C4-2B (cell line): ENCODE data around the gene RSRC2.
"Not testable (repeated sequence)": the region's sequence is repeated elsewhere in the genome, so short reads cannot be mapped to it uniquely, and the experiment has no call there.

ENCODE experiments used
- H3K27ac ChIP-seq: fragments of 450-650 bp; 2 replicates; pipeline ENCODE4 v1.5.1; 2017
- CTCF ChIP-seq: fragments of 450-650 bp; conservative IDR thresholded peaks from 2 replicates; pipeline ENCODE4 v1.5.1; 2017; ENCODE audit warnings: mild to moderate bottlenecking
- ZFX ChIP-seq: fragments of 450-650 bp; IDR thresholded peaks from 2 replicates; pipeline ENCODE4 v1.6.1; 2017

RSRC2 gene

GRCh38 chr12:122517877-122518276, 8.9 kb downstream of the RSRC2 start:
- TF ChIP-seq CTCF (no peak), ZFX (no peak)
- no peak overlapping the region for H3K27ac ChIP-seq

- no peak overlapping the region for H3K27ac ChIP-seq
- no peak for TF ChIP-seq CTCF
These were observed 10.0 kb downstream of the RSRC2 start for GRCh38 chr12:122516544-122517361.

- no peak overlapping the region for H3K27ac ChIP-seq
- TF ChIP-seq ZFX, result no peak
- TF ChIP-seq CTCF, result no peak
These were observed 11.5 kb downstream of the RSRC2 start for GRCh38 chr12:122515275-122515674.

GRCh38 chr12:122513660-122514059, 13.1 kb downstream of the RSRC2 start:
- H3K27ac ChIP-seq, result no peak overlapping the region
- TF ChIP-seq ZFX, result no peak
- no peak for TF ChIP-seq CTCF

- H3K27ac ChIP-seq, result not testable (repeated sequence)
These were observed 13.7 kb downstream of the RSRC2 start for GRCh38 chr12:122513028-122513427.

- TF ChIP-seq CTCF, result no peak
- TF ChIP-seq ZFX, result no peak
These were observed 18.6 kb downstream of the RSRC2 start for GRCh38 chr12:122508163-122508562.

GRCh38 chr12:122506393-122506938, 20.3 kb downstream of the RSRC2 start:
- H3K27ac ChIP-seq, result no peak overlapping the region
- no peak for TF ChIP-seq ZFX
- no peak for TF ChIP-seq CTCF

More at GRCh38 chr12:122508163-122508562, 18.6 kb downstream of the RSRC2 start:
- no peak overlapping the region for H3K27ac ChIP-seq
